GM06990 (cell line): ENCODE results near the gene NECAB2.

ENCODE experiments used
- DNase-seq: peaks from one replicate; pipeline ENCODE4 v3.0.0-alpha.2; 2011; ENCODE audit not compliant: insufficient read length; ENCODE audit errors: extremely low read depth
- H3K27me3 ChIP-seq: replicated peaks from 2 replicates; pipeline ENCODE4 v1.6.0; 2011; ENCODE audit warnings: low read length; ENCODE audit not compliant: control insufficient read depth, insufficient read depth
- H3K36me3 ChIP-seq: 2 replicates; pipeline ENCODE4 v1.5.1; 2011; ENCODE audit warnings: low read length; ENCODE audit not compliant: control insufficient read depth, insufficient read depth
- H3K4me3 ChIP-seq: replicated peaks from 2 replicates; pipeline ENCODE4 v1.5.1; 2011; ENCODE audit warnings: low read depth, mild to moderate bottlenecking, control low read depth, low read length
- TF ChIP-seq, protein P1 (sequence below): IDR thresholded peaks from 2 replicates; pipeline ENCODE4 v1.5.1; 2011; ENCODE audit warnings: low read length, control low read depth, mild to moderate bottlenecking, inconsistent platforms; ENCODE audit not compliant: insufficient read depth, poor library complexity, severe bottlenecking

The NECAB2 gene

GRCh38 chr16:83963277-83964119, 4.5 kb upstream of the NECAB2 start:
- Histone ChIP-seq H3K36me3 (no peaks in the 10 kb centered on the region), H3K27me3 (no peaks in the 10 kb centered on the region), H3K4me3 (no peak overlapping the region)
- DNase-seq = no peak
- TF ChIP-seq, protein P1, sequence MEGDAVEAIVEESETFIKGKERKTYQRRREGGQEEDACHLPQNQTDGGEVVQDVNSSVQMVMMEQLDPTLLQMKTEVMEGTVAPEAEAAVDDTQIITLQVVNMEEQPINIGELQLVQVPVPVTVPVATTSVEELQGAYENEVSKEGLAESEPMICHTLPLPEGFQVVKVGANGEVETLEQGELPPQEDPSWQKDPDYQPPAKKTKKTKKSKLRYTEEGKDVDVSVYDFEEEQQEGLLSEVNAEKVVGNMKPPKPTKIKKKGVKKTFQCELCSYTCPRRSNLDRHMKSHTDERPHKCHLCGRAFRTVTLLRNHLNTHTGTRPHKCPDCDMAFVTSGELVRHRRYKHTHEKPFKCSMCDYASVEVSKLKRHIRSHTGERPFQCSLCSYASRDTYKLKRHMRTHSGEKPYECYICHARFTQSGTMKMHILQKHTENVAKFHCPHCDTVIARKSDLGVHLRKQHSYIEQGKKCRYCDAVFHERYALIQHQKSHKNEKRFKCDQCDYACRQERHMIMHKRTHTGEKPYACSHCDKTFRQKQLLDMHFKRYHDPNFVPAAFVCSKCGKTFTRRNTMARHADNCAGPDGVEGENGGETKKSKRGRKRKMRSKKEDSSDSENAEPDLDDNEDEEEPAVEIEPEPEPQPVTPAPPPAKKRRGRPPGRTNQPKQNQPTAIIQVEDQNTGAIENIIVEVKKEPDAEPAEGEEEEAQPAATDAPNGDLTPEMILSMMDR = no peak

GRCh38 chr16:83964684-83965443, 3.2 kb upstream of the NECAB2 start:
- no peaks in the 10 kb centered on the region for H3K36me3 ChIP-seq
- no peaks in the 10 kb centered on the region for H3K27me3 ChIP-seq
- TF ChIP-seq, protein P1 = no peak
- no peak overlapping the region for H3K4me3 ChIP-seq
- DNase-seq = no peak

DNA sequence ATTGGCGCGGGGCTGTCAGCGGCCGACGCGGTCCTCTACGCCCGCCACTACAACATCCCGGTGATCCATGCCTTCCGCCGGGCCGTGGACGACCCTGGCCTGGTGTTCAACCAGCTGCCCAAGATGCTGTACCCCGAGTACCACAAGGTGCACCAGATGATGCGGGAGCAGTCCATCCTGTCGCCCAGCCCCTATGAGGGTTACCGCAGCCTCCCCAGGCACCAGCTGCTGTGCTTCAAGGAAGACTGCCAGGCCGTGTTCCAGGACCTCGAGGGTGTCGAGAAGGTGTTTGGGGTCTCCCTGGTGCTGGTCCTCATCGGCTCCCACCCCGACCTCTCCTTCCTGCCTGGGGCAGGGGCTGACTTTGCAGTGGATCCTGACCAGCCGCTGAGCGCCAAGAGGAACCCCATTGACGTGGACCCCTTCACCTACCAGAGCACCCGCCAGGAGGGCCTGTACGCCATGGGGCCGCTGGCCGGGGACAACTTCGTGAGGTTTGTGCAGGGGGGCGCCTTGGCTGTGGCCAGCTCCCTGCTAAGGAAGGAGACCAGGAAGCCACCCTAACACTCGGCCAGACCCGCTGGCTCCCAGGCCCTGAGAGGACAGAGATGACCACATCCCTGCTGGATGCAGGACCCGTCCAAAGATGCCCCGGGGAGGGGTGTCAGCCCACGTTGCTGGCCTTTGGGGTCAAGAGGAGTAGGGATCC, 2.4 kb upstream of the NECAB2 start:
- TF ChIP-seq, protein P1 = no peak
- Histone ChIP-seq H3K36me3 (no peaks in the 10 kb centered on the region), H3K4me3 (no peak overlapping the region), H3K27me3 (no peaks in the 10 kb centered on the region)
- DNase-seq = no peak

GRCh38 chr16:83966153-83966696, 1.8 kb upstream of the NECAB2 start:
- no peaks in the 10 kb centered on the region for H3K36me3 ChIP-seq
- TF ChIP-seq, protein P1 = no peak
- no peak overlapping the region for H3K4me3 ChIP-seq
- no peak for DNase-seq
- H3K27me3 ChIP-seq = no peaks in the 10 kb centered on the region

GRCh38 chr16:83967091-83967490, 953 bp upstream of the NECAB2 start:
- DNase-seq = no peak
- TF ChIP-seq, protein P1 = no peak
- H3K27me3 ChIP-seq = no peaks in the 10 kb centered on the region
- H3K4me3 ChIP-seq = no peak overlapping the region
- no peaks in the 10 kb centered on the region for H3K36me3 ChIP-seq
